GM19239 (cell line): ENCODE results near the gene RBM20.
A peak's percentile ranks its signal among the peaks of the same experiment; 100 is the strongest.

Experiments
- DNase-seq: peaks from one replicate; pipeline ENCODE4 v3.0.0; 2011; ENCODE audit warnings: low spot score; ENCODE audit not compliant: insufficient read length
- FAIRE-seq: peaks from 2 replicates; lab custom pipeline; 2011; peaks lifted over from hg19 to GRCh38; lab: Jason Lieb, UNC

The RBM20 gene

GRCh38 chr10:110873951-110874350, 229.8 kb downstream of the RBM20 start:
- DNase-seq (no peak), FAIRE-seq (peak; percentile 88)

GRCh38 chr10:110876000-110876399, 231.9 kb downstream of the RBM20 start:
- DNase-seq (no peak), FAIRE-seq (peak; percentile 40)

GRCh38 chr10:110876788-110877187, 232.7 kb downstream of the RBM20 start:
- no peak for FAIRE-seq
- DNase-seq = no peak

GRCh38 chr10:110880012-110880411, 235.9 kb downstream of the RBM20 start:
- no peak for FAIRE-seq

GRCh38 chr10:110881247-110881646, 237.1 kb downstream of the RBM20 start:
- DNase-seq = no peak
- FAIRE-seq = no peak

More at GRCh38 chr10:110880012-110880411, 235.9 kb downstream of the RBM20 start:
- no peak for DNase-seq

GRCh38 chr10:110881905-110882304, 237.8 kb downstream of the RBM20 start:
- no peak for FAIRE-seq
- no peak for DNase-seq

- DNase-seq (no peak), FAIRE-seq (peak; percentile 8)
These were observed 239.8 kb downstream of the RBM20 start for GRCh38 chr10:110883924-110884323.

GRCh38 chr10:110885932-110886674, 242.0 kb downstream of the RBM20 start:
- FAIRE-seq (peak; percentile 57), DNase-seq (no peak)

GRCh38 chr10:110887560-110887959, 243.4 kb downstream of the RBM20 start:
- DNase-seq (no peak), FAIRE-seq (no peak)
